ENCODE data around the gene SNRPN.

- no peak for TF ChIP-seq CTCF (IDR thresholded peaks at IDR 0.05)
- TF ChIP-seq ZFX (IDR thresholded peaks at IDR 0.05; ENCODE audit: borderline replicate concordance) = no peak
These were observed 11.4 kb upstream of the SNRPN start for GRCh38 chr15:24943361-24943760.
